Measurements from ENCODE around the gene SAYSD1.

DNA sequence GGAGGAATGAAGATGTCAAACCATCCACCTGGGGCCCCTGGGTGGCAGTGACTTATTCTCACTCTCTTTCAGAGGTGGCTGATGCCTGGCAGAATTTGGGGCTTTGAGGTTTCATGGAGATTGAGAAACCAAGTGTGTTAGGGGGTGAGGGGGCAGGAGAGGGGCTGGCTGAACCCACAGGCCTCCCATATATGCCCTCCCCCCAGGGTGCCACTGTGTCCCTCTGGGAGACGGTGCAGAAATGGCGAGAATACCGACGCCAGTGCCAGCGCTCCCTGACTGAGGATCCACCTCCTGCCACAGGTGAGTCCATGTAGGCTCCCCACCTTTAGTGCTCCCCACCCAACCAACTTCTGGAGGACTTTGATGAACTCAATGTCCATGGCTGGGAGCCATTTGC lies 58.8 kb downstream of the SAYSD1 start:
- TF ChIP-seq EZH2 (IDR thresholded peaks at IDR 0.05; ENCODE audit: insufficient read depth, poor library complexity, severe bottlenecking) (no peak), EZH2phosphoT487 (IDR thresholded peaks at IDR 0.05; ENCODE audit: insufficient read depth, low read depth) (no peak)

Measured in GM23248 (cell line).